HepG2 (cell line): ENCODE data around the gene NME4. TPM values are rescaled to one million over a fixed set of nuclear protein-coding genes. Genes with fewer than 3 reads are reported as not detected.

ENCODE experiments used
- AFF4 ChIP-seq: sonication (generic); formaldehyde crosslinking; IDR thresholded peaks from 2 replicates; pipeline ENCODE4 v1.4.0; 2020; ENCODE audit warnings: missing genetic modification reagents
- ATF5 ChIP-seq: sonication (generic); formaldehyde crosslinking; IDR thresholded peaks from 2 replicates; pipeline ENCODE4 v1.4.0; 2020; ENCODE audit warnings: mild to moderate bottlenecking, low read depth, missing genetic modification reagents
- CC2D1A ChIP-seq: sonication (generic); formaldehyde crosslinking; IDR thresholded peaks from 2 replicates; pipeline ENCODE4 v1.8.1; 2023; ENCODE audit warnings: mild to moderate bottlenecking, missing genetic modification reagents
- ELF4 ChIP-seq: sonication (generic); formaldehyde crosslinking; IDR thresholded peaks from 2 replicates; pipeline ENCODE4 v1.5.0; 2020; ENCODE audit warnings: missing genetic modification reagents, mild to moderate bottlenecking, moderate library complexity, borderline replicate concordance
- EP300 ChIP-seq, 3 experiments: sonication (generic) in 1 of 3; formaldehyde crosslinking in 1 of 3; IDR thresholded peaks; 2 replicates each; pipeline versions ENCODE4 v1.5.1 to v1.6.1; 2011 to 2020; ENCODE audit warnings: low read depth in 2 of 3, low read length in 2 of 3, borderline replicate concordance in 1 of 3, improper control_type of control experiment in 1 of 3, mild to moderate bottlenecking in 1 of 3, missing genetic modification reagents in 1 of 3, moderate library complexity in 1 of 3
- GTF3A ChIP-seq: sonication (generic); formaldehyde crosslinking; conservative IDR thresholded peaks from 2 replicates; pipeline ENCODE4 v1.4.0; 2020; ENCODE audit warnings: mild to moderate bottlenecking, missing genetic modification reagents
- HDAC1 ChIP-seq: sonication (generic); formaldehyde crosslinking; IDR thresholded peaks from 2 replicates; pipeline ENCODE4 v1.5.1; 2020; ENCODE audit warnings: mild to moderate bottlenecking, missing genetic modification reagents
- HOXA3 ChIP-seq: sonication (generic); formaldehyde crosslinking; IDR thresholded peaks from 2 replicates; pipeline ENCODE4 v1.5.0; 2020; ENCODE audit warnings: missing genetic modification reagents
- HOXA7 ChIP-seq: sonication (generic); formaldehyde crosslinking; IDR thresholded peaks from 2 replicates; pipeline ENCODE4 v1.8.1; 2022; ENCODE audit warnings: mild to moderate bottlenecking, missing genetic modification reagents, moderate library complexity
- NFE2L2 ChIP-seq: fragments of 150-350 bp; IDR thresholded peaks from 2 replicates; pipeline ENCODE4 v1.6.1; 2014; ENCODE audit warnings: low read length
- NR2C2 ChIP-seq: sonication (generic); formaldehyde crosslinking; IDR thresholded peaks from 2 replicates; pipeline ENCODE4 v1.4.0; 2020; ENCODE audit warnings: missing genetic modification reagents, mild to moderate bottlenecking, moderate library complexity, borderline replicate concordance
- PHF20 ChIP-seq: sonication (generic); formaldehyde crosslinking; IDR thresholded peaks from 2 replicates; pipeline ENCODE4 v1.5.0; 2020; ENCODE audit warnings: mild to moderate bottlenecking, missing genetic modification reagents
- PHF5A ChIP-seq: IDR thresholded peaks from one replicate; pipeline ENCODE4 v1.6.1; 2018; ENCODE audit warnings: low read depth, missing genetic modification reagents; ENCODE audit not compliant: unreplicated experiment
- RARA ChIP-seq: IDR thresholded peaks from 2 replicates; pipeline ENCODE4 v1.6.1; 2016; ENCODE audit warnings: missing genetic modification reagents, missing compliant biosample characterization
- TAF15 ChIP-seq: fragments of 200-400 bp; formaldehyde crosslinking; IDR thresholded peaks from one replicate; pipeline ENCODE4 v1.6.1; 2018; ENCODE audit warnings: mild to moderate bottlenecking, low read depth, low read length; ENCODE audit not compliant: poor library complexity, severe bottlenecking
- THAP11 ChIP-seq: IDR thresholded peaks from 2 replicates; pipeline ENCODE4 v1.6.1; 2016; ENCODE audit warnings: missing biosample characterization, missing genetic modification reagents
- TRIM24 ChIP-seq: sonication (generic); formaldehyde crosslinking; IDR thresholded peaks from 2 replicates; pipeline ENCODE4 v1.8.0; 2022; ENCODE audit warnings: mild to moderate bottlenecking, missing genetic modification reagents
- YY1 ChIP-seq: IDR thresholded peaks from 2 replicates; pipeline ENCODE4 v1.6.1; 2011; ENCODE audit warnings: low read length, low read depth, moderate library complexity, mild to moderate bottlenecking; ENCODE audit not compliant: insufficient read depth, insufficient replicate concordance
- ZFP1 ChIP-seq: IDR thresholded peaks from 2 replicates; pipeline ENCODE4 v1.6.1; 2016
- ZFP82 ChIP-seq: sonication (generic); formaldehyde crosslinking; IDR thresholded peaks from 2 replicates; pipeline ENCODE4 v1.5.1; 2020; ENCODE audit warnings: mild to moderate bottlenecking, missing genetic modification reagents, borderline replicate concordance
- ZFP91 ChIP-seq: sonication (generic); formaldehyde crosslinking; IDR thresholded peaks from 2 replicates; pipeline ENCODE4 v1.9.0; 2022; ENCODE audit warnings: missing genetic modification reagents, mild to moderate bottlenecking, borderline replicate concordance
- ZKSCAN8 ChIP-seq: IDR thresholded peaks from 2 replicates; pipeline ENCODE4 v1.6.1; 2016; ENCODE audit warnings: borderline replicate concordance, missing genetic modification reagents, missing compliant biosample characterization
- ZNF224 ChIP-seq: sonication (generic); formaldehyde crosslinking; IDR thresholded peaks from 2 replicates; pipeline ENCODE4 v1.5.0; 2020; ENCODE audit warnings: mild to moderate bottlenecking, missing genetic modification reagents
- ZNF607 ChIP-seq: sonication (generic); formaldehyde crosslinking; IDR thresholded peaks from 2 replicates; pipeline ENCODE4 v1.5.1; 2020; ENCODE audit warnings: missing genetic modification reagents, mild to moderate bottlenecking, borderline replicate concordance
- ZNF839 ChIP-seq: sonication (generic); formaldehyde crosslinking; IDR thresholded peaks from 2 replicates; pipeline ENCODE4 v1.4.0; 2020; ENCODE audit warnings: missing genetic modification reagents, mild to moderate bottlenecking, borderline replicate concordance
- ZSCAN21 ChIP-seq: sonication (generic); formaldehyde crosslinking; IDR thresholded peaks from 2 replicates; pipeline ENCODE4 v1.8.0; 2022; ENCODE audit warnings: mild to moderate bottlenecking, missing genetic modification reagents, moderate library complexity, borderline replicate concordance
- polyA plus RNA-seq, 8 experiments: library from polyadenylated mRNA; depleted of rRNA in 3 of 8; stranded (reverse) in 7 of 8; unstranded in 1 of 8; fragments of >200 nt; fragmentation: Illumina TruSeq in 4 of 8; extraction: Trizol in 4 of 8; gene quantifications; 2 replicates each; pipeline versions ENCODE4 v1.2.1 to v1.2.3, GENCODE V29; 2011 to 2016; ENCODE audit warnings: low read depth in 4 of 8, missing spikeins in 1 of 8, mixed read lengths in 1 of 8; ENCODE audit not compliant: insufficient read depth in 1 of 8
- total RNA-seq, 5 experiments: library from RNA; depleted of rRNA; stranded (reverse); fragments of >200 nt; fragmentation: Illumina TruSeq; extraction: Trizol; gene quantifications; 2 replicates each; pipeline ENCODE4 v1.2.3, GENCODE V29; 2016; ENCODE audit warnings: low read depth in 1 of 5

The NME4 gene
- total and polyA plus RNA-seq, 2 of the 13 experiments (the other 11 are each of a cell fraction or from before 2014, with no cell fraction given): 121 to 263 TPM

GRCh38 chr16:370443-370842, 26.6 kb upstream of the NME4 start, which contains the start of gene MRPL28 (continued):
- no peak for TF ChIP-seq ATF5 (CRISPR knock-in tag)
- TF ChIP-seq ZFP82: no peak
- no peak for TF ChIP-seq NFE2L2
- TF ChIP-seq ZNF224 (CRISPR knock-in tag): no peak
- peak in 1 of 2 experiments; percentile 40; a peak in 2 of 4 replicates for TF ChIP-seq EP300 (IDR thresholded peaks at IDR 0.05; ENCODE audit: low read depth in 2 of 2, low read length in 2 of 2)
- no peak for TF ChIP-seq EP300 (CRISPR knock-in tag; IDR thresholded peaks at IDR 0.05; ENCODE audit: borderline replicate concordance)
- no peak for TF ChIP-seq ELF4
- peak; percentile 80 for TF ChIP-seq YY1
- TF ChIP-seq HOXA7 (CRISPR knock-in tag): no peak
- peak; percentile 50; the same call in 1 of the 2 replicates for TF ChIP-seq ZKSCAN8 (CRISPR knock-in tag)
- no peak for TF ChIP-seq ZFP1 (CRISPR knock-in tag)
- no peak for TF ChIP-seq AFF4
- TF ChIP-seq PHF5A (CRISPR knock-in tag): peak; percentile 87
- TF ChIP-seq RARA (CRISPR knock-in tag): peak; percentile 5; the same call in 1 of the 2 replicates
- no peak for TF ChIP-seq GTF3A (CRISPR knock-in tag)
- peak; percentile 27; the same call in 1 of the 2 replicates for TF ChIP-seq HOXA3
- no peak for TF ChIP-seq ZNF839
- TF ChIP-seq NR2C2 (CRISPR knock-in tag): peak; percentile 92
- peak; percentile 59 for TF ChIP-seq HDAC1 (CRISPR knock-in tag)
- TF ChIP-seq TAF15: no peak
- no peak for TF ChIP-seq ZNF607 (CRISPR knock-in tag)
- no peak for TF ChIP-seq CC2D1A (CRISPR knock-in tag)
- no peak for TF ChIP-seq ZFP91 (CRISPR knock-in tag)
- no peak for TF ChIP-seq TRIM24 (CRISPR knock-in tag)
- no peak for TF ChIP-seq ZSCAN21
- peak; percentile 82 for TF ChIP-seq THAP11 (CRISPR knock-in tag)
- peak; percentile 49; the same call in 1 of the 2 replicates for TF ChIP-seq PHF20 (CRISPR knock-in tag)
